SK-N-SH (cell line): ENCODE measurements around the gene SYT1. TPM values are rescaled to one million over a fixed set of nuclear protein-coding genes. Genes with fewer than 3 reads are reported as not detected.

Source experiments
- CTCF ChIA-PET: fragments of 300-600, 350-600 bp; formaldehyde crosslinking; extraction: SDS; loops from one replicate; lab custom pipeline; 2021; lab: Yijun Ruan, JAX
- POLR2A ChIA-PET: fragments of 350-600 bp; sonication (Branson Sonifier 250); formaldehyde crosslinking; extraction: SDS; loops from one replicate; lab custom pipeline; 2020; ENCODE audit warnings: antibody characterized with exemption, inconsistent platforms; lab: Yijun Ruan, JAX
- DNase-seq: peaks from one replicate; pipeline ENCODE4 v3.0.0; 2012
- H2AFZ ChIP-seq: fragments of 200-600 bp; sonication (generic); 2 replicates; pipeline ENCODE4 v1.8.1; 2016; ENCODE audit warnings: antibody characterized with exemption, mild to moderate bottlenecking, low read depth
- H3F3A ChIP-seq: fragments of 200-600 bp; sonication (generic); replicated peaks from 2 replicates; pipeline ENCODE3; 2016; ENCODE audit warnings: antibody characterized with exemption, mild to moderate bottlenecking; ENCODE audit not compliant: insufficient read depth
- H3K27ac ChIP-seq, 2 experiments: fragments of 200-500 bp in 1 of 2; fragments of 200-600 bp in 1 of 2; sonication (Bioruptor generic) in 1 of 2; sonication (generic), shearing (Covaris generic) in 1 of 2; 2 replicates each; pipeline versions ENCODE4 v1.5.1 to v1.6.1; 2014 to 2016; ENCODE audit warnings: low read depth in 2 of 2, inconsistent platforms in 1 of 2, low read length in 1 of 2, mild to moderate bottlenecking in 1 of 2, mixed read lengths in 1 of 2
- H3K27me3 ChIP-seq: fragments of 200-600 bp; sonication (generic), shearing (Covaris generic); 2 replicates; pipeline ENCODE4 v1.6.1; 2016; ENCODE audit warnings: mixed run types; ENCODE audit not compliant: insufficient read depth
- H3K36me3 ChIP-seq, 2 experiments: fragments of 200-500 bp in 1 of 2; fragments of 200-600 bp in 1 of 2; sonication (Bioruptor generic) in 1 of 2; sonication (generic) in 1 of 2; replicated peaks in 1 of 2; 2 replicates each; pipeline versions ENCODE3 to v1.5.1; 2014 to 2016; ENCODE audit warnings: low read length in 1 of 2, mild to moderate bottlenecking in 1 of 2; ENCODE audit not compliant: insufficient read depth in 2 of 2, control insufficient read depth in 1 of 2
- H3K4me1 ChIP-seq, 2 experiments: fragments of 200-500 bp in 1 of 2; fragments of 200-600 bp in 1 of 2; sonication (Bioruptor generic) in 1 of 2; sonication (generic), shearing (Covaris generic) in 1 of 2; 2 replicates each; pipeline versions ENCODE4 v1.5.1 to v1.6.1; 2014 to 2016; ENCODE audit warnings: low read depth in 1 of 2, low read length in 1 of 2, mixed run types in 1 of 2; ENCODE audit not compliant: insufficient read depth in 2 of 2, control insufficient read depth in 1 of 2
- H3K4me2 ChIP-seq: fragments of 200-600 bp; sonication (generic), shearing (Covaris generic); 2 replicates; pipeline ENCODE4 v1.6.1; 2017; ENCODE audit warnings: mixed run types
- H3K4me3 ChIP-seq, 2 experiments: fragments of 200-500 bp in 1 of 2; fragments of 200-600 bp in 1 of 2; sonication (Bioruptor generic) in 1 of 2; sonication (generic), shearing (Covaris generic) in 1 of 2; 2 replicates each; pipeline versions ENCODE4 v1.5.1 to v1.8.1; 2014 to 2016; ENCODE audit warnings: low read depth in 2 of 2, inconsistent platforms in 1 of 2, low read length in 1 of 2, mild to moderate bottlenecking in 1 of 2, mixed read lengths in 1 of 2, moderate library complexity in 1 of 2
- H3K79me2 ChIP-seq: fragments of 200-600 bp; sonication (generic); 2 replicates; pipeline ENCODE4 v1.8.1; 2017; ENCODE audit warnings: mild to moderate bottlenecking; ENCODE audit not compliant: insufficient read depth
- H3K9ac ChIP-seq: fragments of 200-600 bp; sonication (generic); 2 replicates; pipeline ENCODE4 v1.6.1; 2017; ENCODE audit warnings: mixed run types
- H3K9me2 ChIP-seq: fragments of 200-600 bp; sonication (generic); 2 replicates; pipeline ENCODE4 v1.6.1; 2017; ENCODE audit warnings: mixed run types
- H3K9me3 ChIP-seq: fragments of 200-600 bp; sonication (generic); 2 replicates; pipeline ENCODE4 v1.6.1; 2017; ENCODE audit warnings: mixed run types, mild to moderate bottlenecking, moderate library complexity
- H4K20me1 ChIP-seq: fragments of 200-600 bp; sonication (generic); 2 replicates; pipeline ENCODE4 v1.6.1; 2017; ENCODE audit warnings: mild to moderate bottlenecking, mixed run types; ENCODE audit not compliant: insufficient read depth
- CHD2 ChIP-seq: fragments of 150-350 bp; IDR thresholded peaks from 2 replicates; pipeline ENCODE4 v1.6.1; 2018; ENCODE audit warnings: low read length; ENCODE audit not compliant: partially characterized antibody
- ELF1 ChIP-seq: IDR thresholded peaks from 2 replicates; pipeline ENCODE4 v1.4.0; 2012
- EZH2phosphoT487 ChIP-seq: fragments of 200-600 bp; sonication (generic); IDR thresholded peaks from 2 replicates; pipeline ENCODE4 v1.6.1; 2017; ENCODE audit warnings: low read depth, mixed run types, mild to moderate bottlenecking, antibody characterized with exemption, moderate library complexity, borderline replicate concordance
- FOSL2 ChIP-seq: IDR thresholded peaks from 2 replicates; pipeline ENCODE4 v1.4.0; 2012; ENCODE audit warnings: low read depth, mild to moderate bottlenecking, moderate library complexity, borderline replicate concordance
- FOXM1 ChIP-seq: IDR thresholded peaks from 2 replicates; pipeline ENCODE4 v1.4.0; 2012; ENCODE audit warnings: low read depth, mild to moderate bottlenecking
- GABPA ChIP-seq: IDR thresholded peaks from 2 replicates; pipeline ENCODE4 v1.4.0; 2012; ENCODE audit warnings: low read depth, mild to moderate bottlenecking
- GATA2 ChIP-seq: sonication (generic); formaldehyde crosslinking; IDR thresholded peaks from 2 replicates; pipeline ENCODE4 v1.5.0; 2020; ENCODE audit warnings: mild to moderate bottlenecking, missing genetic modification reagents
- IRF3 ChIP-seq: fragments of 150-350 bp; IDR thresholded peaks from 2 replicates; pipeline ENCODE4 v1.6.1; 2016; ENCODE audit warnings: mild to moderate bottlenecking, low read depth, low read length
- MAX ChIP-seq: IDR thresholded peaks from 2 replicates; pipeline ENCODE4 v1.4.0; 2012; ENCODE audit warnings: low read depth
- MEF2A ChIP-seq: IDR thresholded peaks from 2 replicates; pipeline ENCODE4 v1.4.0; 2012; ENCODE audit warnings: low read depth, borderline replicate concordance
- NFIC ChIP-seq: IDR thresholded peaks from 2 replicates; pipeline ENCODE4 v1.4.0; 2012; ENCODE audit warnings: borderline replicate concordance
- POLR2AphosphoS5 ChIP-seq: IDR thresholded peaks from 2 replicates; pipeline ENCODE4 v1.6.1; 2012; ENCODE audit warnings: low read depth, low read length
- RFX5 ChIP-seq: IDR thresholded peaks from 2 replicates; pipeline ENCODE4 v1.6.1; 2012; ENCODE audit warnings: mild to moderate bottlenecking, improper control_type of control experiment, low read length
- RXRA ChIP-seq: IDR thresholded peaks from 2 replicates; pipeline ENCODE4 v1.4.0; 2012; ENCODE audit warnings: low read depth, mild to moderate bottlenecking, borderline replicate concordance
- SIN3A ChIP-seq: IDR thresholded peaks from 2 replicates; pipeline ENCODE4 v1.6.1; 2012; ENCODE audit warnings: low read depth, mild to moderate bottlenecking, low read length, moderate library complexity, borderline replicate concordance
- SMC3 ChIP-seq: IDR thresholded peaks from 2 replicates; pipeline ENCODE4 v1.6.1; 2012; ENCODE audit warnings: low read depth, low read length, improper control_type of control experiment
- TCF12 ChIP-seq: IDR thresholded peaks from 2 replicates; pipeline ENCODE4 v1.4.0; 2012
- USF2 ChIP-seq: fragments of 150-350 bp; IDR thresholded peaks from 2 replicates; pipeline ENCODE4 v1.6.1; 2017; ENCODE audit warnings: antibody characterized with exemption, low read length, low read depth, borderline replicate concordance
- YY1 ChIP-seq: IDR thresholded peaks from 2 replicates; pipeline ENCODE4 v1.4.0; 2012; ENCODE audit warnings: low read depth, mild to moderate bottlenecking
- WGBS: methylation state at CpG from one replicate; pipeline ENCODE4 v1.1.6; 2017; ENCODE audit warnings: low lambda C conversion rate; 5-methylcytosine and 5-hydroxymethylcytosine counted together
- polyA plus RNA-seq, 3 experiments: library from polyadenylated mRNA; depleted of rRNA; stranded (reverse); fragments of >200 nt; gene quantifications; 2 replicates each; pipeline ENCODE4 v1.2.3, GENCODE V29; 2012
- TF ChIP-seq, protein P1 (sequence below): IDR thresholded peaks from 2 replicates; pipeline ENCODE4; 2012

Gene SYT1
- polyA plus RNA-seq, 1 of the 3 experiments (the other 2 are of a cell fraction), result 12.7 TPM

GRCh38 chr12:79384551-79384950, 520.0 kb downstream of the SYT1 start:
- no peaks in the 10 kb centered on the region for H3K27me3 ChIP-seq

More at GRCh38 chr12:79384551-79384950, 520.0 kb downstream of the SYT1 start:
- Histone ChIP-seq H3K4me1 (no peaks in the 10 kb centered on the region), H4K20me1 (no peaks in the 10 kb centered on the region), H3K9me2 (no peaks in the 10 kb centered on the region), H3K27ac (no peak overlapping the region), H3K9ac (no peak overlapping the region), H3F3A (no peaks in the 10 kb centered on the region), H3K79me2 (no peaks in the 10 kb centered on the region), H3K4me3 (no peak overlapping the region), H2AFZ (no peak overlapping the region), H3K36me3 (no peaks in the 10 kb centered on the region), H3K4me2 (no peak overlapping the region), H3K9me3 (no peaks in the 10 kb centered on the region)
- WGBS, result 69% methylated on average over 4 of the region's 4 CpGs
- ChIA-PET CTCF (interaction anchor here (2.8 kb wide), 1 partner anchor 12 kb away, joined by 11 read pairs; no protein-coding TSS in a partner anchor), POLR2A (no interaction called here)
- no peak for DNase-seq
- TF ChIP-seq RFX5, result no peak
- no peak for TF ChIP-seq RXRA
- no peak for TF ChIP-seq USF2
- TF ChIP-seq MAX, result no peak
- TF ChIP-seq TCF12, result no peak
- TF ChIP-seq GATA2, result no peak
- no peak for TF ChIP-seq YY1
- TF ChIP-seq SMC3, result no peak
- TF ChIP-seq POLR2AphosphoS5, result no peak
- no peak for TF ChIP-seq GABPA
- no peak for TF ChIP-seq MEF2A
- no peak for TF ChIP-seq FOXM1
- no peak for TF ChIP-seq SIN3A
- no peak for TF ChIP-seq EZH2phosphoT487
- no peak for TF ChIP-seq IRF3
- no peak for TF ChIP-seq FOSL2
- TF ChIP-seq, protein P1, sequence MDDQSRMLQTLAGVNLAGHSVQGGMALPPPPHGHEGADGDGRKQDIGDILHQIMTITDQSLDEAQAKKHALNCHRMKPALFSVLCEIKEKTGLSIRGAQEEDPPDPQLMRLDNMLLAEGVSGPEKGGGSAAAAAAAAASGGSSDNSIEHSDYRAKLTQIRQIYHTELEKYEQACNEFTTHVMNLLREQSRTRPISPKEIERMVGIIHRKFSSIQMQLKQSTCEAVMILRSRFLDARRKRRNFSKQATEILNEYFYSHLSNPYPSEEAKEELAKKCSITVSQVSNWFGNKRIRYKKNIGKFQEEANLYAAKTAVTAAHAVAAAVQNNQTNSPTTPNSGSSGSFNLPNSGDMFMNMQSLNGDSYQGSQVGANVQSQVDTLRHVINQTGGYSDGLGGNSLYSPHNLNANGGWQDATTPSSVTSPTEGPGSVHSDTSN, result no peak
- TF ChIP-seq ELF1, result no peak
- no peak for TF ChIP-seq CHD2
- TF ChIP-seq NFIC, result no peak
